HG02943 (cell line): ENCODE data around the gene RPL38.
A peak's percentile ranks its signal among the peaks of the same experiment; 100 is the strongest.

Experiments used
- ATAC-seq: cut with Tn5 transposase; IDR thresholded peaks from one replicate; pipeline ENCODE4 v1.9.1; 2021; ENCODE audit warnings: mild to moderate bottlenecking, low read depth, moderate library complexity; ENCODE audit not compliant: unreplicated experiment

RPL38 gene

GRCh38 chr17:74203439-74204240, at the start of gene RPL38:
Gene RPL38, plus strand, starts transcription at chr17:74203678. Its CDS starts 278 bp downstream, at chr17:74203956.
- peak; percentile 76 for ATAC-seq

- no peak for ATAC-seq
Observed at GRCh38 chr17:74153821-74154430, 49.6 kb upstream of the RPL38 start.

- no peak for ATAC-seq
Observed at GRCh38 chr17:74156878-74157277, 46.6 kb upstream of the RPL38 start.

GRCh38 chr17:74157366-74157765, 46.1 kb upstream of the RPL38 start:
- ATAC-seq, result no peak

GRCh38 chr17:74158761-74159160, 44.7 kb upstream of the RPL38 start:
- no peak for ATAC-seq

- no peak for ATAC-seq
Observed at GRCh38 chr17:74159226-74159840, 44.1 kb upstream of the RPL38 start.

GRCh38 chr17:74160656-74161502, 42.6 kb upstream of the RPL38 start:
- no peak for ATAC-seq

- ATAC-seq, result no peak
Observed at GRCh38 chr17:74161503-74161875, 42.0 kb upstream of the RPL38 start.

- ATAC-seq, result no peak
Observed at GRCh38 chr17:74163271-74163821, 40.1 kb upstream of the RPL38 start.

GRCh38 chr17:74163836-74164235, 39.6 kb upstream of the RPL38 start:
- no peak for ATAC-seq

GRCh38 chr17:74164446-74165045, 38.9 kb upstream of the RPL38 start:
- ATAC-seq, result no peak

GRCh38 chr17:74165797-74166365, 37.6 kb upstream of the RPL38 start:
- ATAC-seq, result no peak

- ATAC-seq, result no peak
Observed at GRCh38 chr17:74170924-74171323, 32.6 kb upstream of the RPL38 start.

GRCh38 chr17:74172700-74173099, 30.8 kb upstream of the RPL38 start:
- no peak for ATAC-seq

- ATAC-seq, result no peak
Observed at GRCh38 chr17:74176546-74177001, 26.9 kb upstream of the RPL38 start.

- no peak for ATAC-seq
Observed at GRCh38 chr17:74177018-74177450, 26.4 kb upstream of the RPL38 start.

GRCh38 chr17:74179576-74179975, 23.9 kb upstream of the RPL38 start:
- ATAC-seq, result no peak

GRCh38 chr17:74180336-74180735, 23.1 kb upstream of the RPL38 start:
- no peak for ATAC-seq

- no peak for ATAC-seq
Observed at GRCh38 chr17:74181341-74181740, 22.1 kb upstream of the RPL38 start.
